HL-60 (cell line): ENCODE results near the gene HMGXB4.

Source experiments
- CTCF ChIP-seq: IDR thresholded peaks from one replicate; pipeline ENCODE4 v1.5.1; 2011; ENCODE audit warnings: low read length, control low read depth, inconsistent platforms; ENCODE audit not compliant: insufficient read depth
- GABPA ChIP-seq: IDR thresholded peaks from 2 replicates; pipeline ENCODE4 v1.6.1; 2012; ENCODE audit warnings: low read depth
- POLR2AphosphoS5 ChIP-seq: IDR thresholded peaks from 2 replicates; pipeline ENCODE4 v1.6.1; 2012; ENCODE audit warnings: low read depth
- REST ChIP-seq: IDR thresholded peaks from 2 replicates; pipeline ENCODE4 v1.6.1; 2012; ENCODE audit warnings: low read depth; ENCODE audit not compliant: insufficient replicate concordance

GRCh38 chr22:35208003-35208402 lies 49.3 kb upstream of the HMGXB4 start:
- TF ChIP-seq CTCF (no peak), REST (no peak), POLR2AphosphoS5 (no peak), GABPA (no peak)
